NCI-H146 treated with DMSO at 0.1 percent for 48 hours (cell line): Measurements from ENCODE around the gene DYRK1A.

Experiments
- DNase-seq: peaks from one replicate; lab custom pipeline; 2025; ENCODE audit not compliant: unreplicated experiment; lab: John Stamatoyannopoulos, UW

DYRK1A gene

GRCh38 chr21:37564341-37564923 is 197.9 kb downstream of the DYRK1A start:
- peak; percentile 52 for DNase-seq

GRCh38 chr21:37564924-37565529 is 198.5 kb downstream of the DYRK1A start:
- DNase-seq: no peak

GRCh38 chr21:37565530-37566223 is 199.1 kb downstream of the DYRK1A start:
- DNase-seq: no peak

GRCh38 chr21:37566790-37567615 is 200.4 kb downstream of the DYRK1A start:
- no peak for DNase-seq

GRCh38 chr21:37568415-37568814 is 201.8 kb downstream of the DYRK1A start:
- DNase-seq: no peak

- DNase-seq: no peak
Measured at GRCh38 chr21:37568916-37569315, 202.3 kb downstream of the DYRK1A start.

GRCh38 chr21:37571442-37571841 is 204.9 kb downstream of the DYRK1A start:
- DNase-seq: no peak

- no peak for DNase-seq
Measured at GRCh38 chr21:37574316-37574715, 207.7 kb downstream of the DYRK1A start.

GRCh38 chr21:37574751-37575150 is 208.2 kb downstream of the DYRK1A start:
- no peak for DNase-seq

GRCh38 chr21:37575580-37575979 is 209.0 kb downstream of the DYRK1A start:
- no peak for DNase-seq
